Natural killer cell (primary cell): ENCODE measurements around the gene CRISP3. TPM values are rescaled to one million over a fixed set of nuclear protein-coding genes. Genes with fewer than 3 reads are reported as not detected.

Experiments
- ATAC-seq, 3 donors: fragments of 150-1000 bp in 2 of 3; fragments of 200-7000 bp in 1 of 3; cut with Tn5 transposase; 1 replicate in 1 of 3; 2 replicates in 2 of 3; pipeline ENCODE4 v1.10.0; 2021; ENCODE audit warnings: mild to moderate bottlenecking in 2 of 3, moderate library complexity in 2 of 3
- DNase-seq, 2 donors: peaks; one replicate each; pipeline versions ENCODE4 v3.0.0 to v3.0.0-alpha.2; 2013 to 2021; ENCODE audit warnings: mixed read lengths in 1 of 2
- H3K27ac ChIP-seq: one replicate; pipeline ENCODE4 v1.5.1; 2013; ENCODE audit warnings: mild to moderate bottlenecking, low read length
- H3K27me3 ChIP-seq: one replicate; pipeline ENCODE4 v1.6.1; 2013; ENCODE audit warnings: low read length; ENCODE audit not compliant: control insufficient read depth, insufficient read depth
- H3K36me3 ChIP-seq: one replicate; pipeline ENCODE4 v1.6.1; 2013; ENCODE audit warnings: low read length; ENCODE audit not compliant: control insufficient read depth, insufficient read depth
- H3K4me1 ChIP-seq: one replicate; pipeline ENCODE4 v1.6.1; 2013; ENCODE audit warnings: low read length; ENCODE audit not compliant: control insufficient read depth, insufficient read depth
- H3K4me3 ChIP-seq: one replicate; pipeline ENCODE4 v1.5.1; 2013; ENCODE audit warnings: low read length
- H3K9me3 ChIP-seq: one replicate; pipeline ENCODE4 v1.6.1; 2013; ENCODE audit warnings: low read length; ENCODE audit not compliant: control insufficient read depth, insufficient read depth
- H3K27ac Mint-ChIP-seq, 2 donors: one replicate each; pipeline ENCODE4 v1.8.0; 2022; ENCODE audit warnings: mild to moderate bottlenecking in 2 of 2, mixed read lengths in 2 of 2, moderate library complexity in 1 of 2
- H3K27me3 Mint-ChIP-seq, 2 donors: one replicate each; pipeline ENCODE4 v1.8.0; 2022; ENCODE audit warnings: low read depth in 2 of 2, mixed read lengths in 2 of 2
- H3K36me3 Mint-ChIP-seq: one replicate; pipeline ENCODE4 v1.8.0; 2022; ENCODE audit warnings: mixed read lengths
- H3K4me1 Mint-ChIP-seq, 2 donors: one replicate each; pipeline ENCODE4 v1.8.0; 2022; ENCODE audit warnings: mixed read lengths in 2 of 2
- H3K4me3 Mint-ChIP-seq: one replicate; pipeline ENCODE4 v1.8.0; 2022; ENCODE audit warnings: mild to moderate bottlenecking, moderate library complexity, mixed read lengths
- H3K9me3 Mint-ChIP-seq, 2 donors: one replicate each; pipeline ENCODE4 v1.8.0; 2022; ENCODE audit warnings: mixed read lengths in 2 of 2
- WGBS: methylation state at CpG from one replicate; pipeline ENCODE4 v1.1.7; 2013; ENCODE audit warnings: missing lambda C conversion rate; ENCODE audit not compliant: insufficient coverage; 5-methylcytosine and 5-hydroxymethylcytosine counted together
- intact Hi-C: fragments of 100-400 bp; cut with micrococcal nuclease; formaldehyde crosslinking; loops from one replicate; pipeline ENCODE4 v1.14.2; 2022
- total RNA-seq, 4 donors: library from RNA; stranded (reverse); fragments of 120-200 nt in 1 of 4; gene quantifications; one replicate each; pipeline versions ENCODE4 v1.2.3 to v1.2.4, GENCODE V29; 2013 to 2022
- TF ChIP-seq, protein P1 (sequence below): fragments of 200-600 bp; IDR thresholded peaks from one replicate; pipeline ENCODE4 v1.8.0; 2022; ENCODE audit warnings: antibody characterized with exemption

Gene CRISP3
- total RNA-seq, 3 donors from 2014 or later (not counting 1 experiment from before 2014, with no cell fraction given), result not detected

DNA sequence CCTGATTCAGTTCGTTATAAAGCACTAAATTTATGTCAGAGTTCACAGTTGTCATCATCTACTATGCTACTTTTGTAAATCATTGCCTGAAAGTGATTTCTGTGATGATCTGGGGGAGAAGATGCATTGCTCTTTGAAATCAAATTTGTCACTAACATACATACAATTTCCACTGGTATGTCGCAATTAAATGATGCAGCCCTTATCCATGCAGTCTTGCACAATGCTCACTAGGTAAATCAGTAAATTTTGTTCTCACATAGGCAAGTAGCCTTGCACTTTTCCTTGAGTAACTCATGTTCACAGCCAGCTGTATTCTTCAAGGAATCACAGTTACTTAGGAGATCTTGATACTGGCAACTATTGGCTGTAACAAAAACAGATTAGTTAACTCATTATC lies 51.7 kb downstream of the CRISP3 start:
- ATAC-seq, result no peak
- H3K27ac ChIP-seq, result no peak overlapping the region
- no peaks in the 10 kb centered on the region for H3K36me3 ChIP-seq
- no peak overlapping the region for H3K4me3 Mint-ChIP-seq
- intact Hi-C loops, result no loop called here
- H3K27ac Mint-ChIP-seq, result no peak overlapping the region
- H3K4me3 ChIP-seq, result no peak overlapping the region
- 98% methylated on average over 2 of the region's 2 CpGs for WGBS
- no peaks in the 10 kb centered on the region for H3K27me3 ChIP-seq
- no peaks in the 10 kb centered on the region for H3K27me3 Mint-ChIP-seq
- TF ChIP-seq, protein P1, sequence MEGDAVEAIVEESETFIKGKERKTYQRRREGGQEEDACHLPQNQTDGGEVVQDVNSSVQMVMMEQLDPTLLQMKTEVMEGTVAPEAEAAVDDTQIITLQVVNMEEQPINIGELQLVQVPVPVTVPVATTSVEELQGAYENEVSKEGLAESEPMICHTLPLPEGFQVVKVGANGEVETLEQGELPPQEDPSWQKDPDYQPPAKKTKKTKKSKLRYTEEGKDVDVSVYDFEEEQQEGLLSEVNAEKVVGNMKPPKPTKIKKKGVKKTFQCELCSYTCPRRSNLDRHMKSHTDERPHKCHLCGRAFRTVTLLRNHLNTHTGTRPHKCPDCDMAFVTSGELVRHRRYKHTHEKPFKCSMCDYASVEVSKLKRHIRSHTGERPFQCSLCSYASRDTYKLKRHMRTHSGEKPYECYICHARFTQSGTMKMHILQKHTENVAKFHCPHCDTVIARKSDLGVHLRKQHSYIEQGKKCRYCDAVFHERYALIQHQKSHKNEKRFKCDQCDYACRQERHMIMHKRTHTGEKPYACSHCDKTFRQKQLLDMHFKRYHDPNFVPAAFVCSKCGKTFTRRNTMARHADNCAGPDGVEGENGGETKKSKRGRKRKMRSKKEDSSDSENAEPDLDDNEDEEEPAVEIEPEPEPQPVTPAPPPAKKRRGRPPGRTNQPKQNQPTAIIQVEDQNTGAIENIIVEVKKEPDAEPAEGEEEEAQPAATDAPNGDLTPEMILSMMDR, result no peak
- no peak for DNase-seq
- H3K36me3 Mint-ChIP-seq, result peaks cover 7% of the 10 kb centered on the region
- peaks cover 8% of the 10 kb centered on the region for H3K9me3 ChIP-seq
- peaks cover 5 to 7% of the 10 kb centered on the region in 2 donors for H3K9me3 Mint-ChIP-seq
- H3K4me1 ChIP-seq, result no peaks in the 10 kb centered on the region
- no peaks in the 10 kb centered on the region for H3K4me1 Mint-ChIP-seq

Other genes starting within 250 kb of the CRISP3 start
- not detected for gene GLYATL3, start 244.5 kb downstream of the CRISP3 start, total RNA-seq
- gene C6orf141, start 193.7 kb downstream of the CRISP3 start, total RNA-seq, result not detected
- not detected for gene RHAG, start 107.5 kb downstream of the CRISP3 start, total RNA-seq
- not detected for gene CRISP2, start 30.8 kb downstream of the CRISP3 start, total RNA-seq
- gene PGK2, start 42.9 kb upstream of the CRISP3 start, total RNA-seq, result not detected
- gene CRISP1, start 122.1 kb upstream of the CRISP3 start, total RNA-seq, result not detected
- gene DEFB114, start 219.8 kb upstream of the CRISP3 start, total RNA-seq, result not detected
- not detected for gene DEFB113, start 225.2 kb upstream of the CRISP3 start, total RNA-seq